GM21529 (cell line): ENCODE data around the gene LCTL.
"Not testable (repeated sequence)": the region's sequence is repeated elsewhere in the genome, so short reads cannot be mapped to it uniquely, and the experiment has no call there.

Experiments
- ATAC-seq: cut with Tn5 transposase; IDR thresholded peaks from one replicate; pipeline ENCODE4 v1.9.1; 2021; ENCODE audit not compliant: unreplicated experiment

Gene LCTL

GRCh38 chr15:66503041-66503648 lies 62.7 kb downstream of the LCTL start:
- ATAC-seq, result not testable (repeated sequence)

DNA sequence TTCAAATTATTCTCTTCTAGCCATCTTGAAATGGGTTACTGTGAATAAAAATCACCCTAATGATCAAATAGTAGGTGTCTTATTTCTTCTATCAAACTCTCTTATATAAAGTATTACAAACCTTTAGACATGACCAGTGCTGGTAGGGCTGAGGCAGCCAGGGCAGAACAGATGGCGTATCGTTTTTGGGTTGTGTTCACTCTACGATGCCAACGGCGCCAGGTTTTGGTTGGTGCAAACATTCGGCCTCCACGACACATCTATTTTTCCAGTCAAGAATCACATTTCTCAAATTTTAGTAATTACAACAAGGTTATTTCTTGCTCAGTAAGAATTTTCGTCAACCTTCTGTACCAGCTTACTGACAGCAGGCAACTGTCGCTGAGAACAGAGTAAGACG lies 63.3 kb downstream of the LCTL start:
- no peak for ATAC-seq

GRCh38 chr15:66500346-66500745 lies 65.5 kb downstream of the LCTL start:
- ATAC-seq, result not testable (repeated sequence)

DNA sequence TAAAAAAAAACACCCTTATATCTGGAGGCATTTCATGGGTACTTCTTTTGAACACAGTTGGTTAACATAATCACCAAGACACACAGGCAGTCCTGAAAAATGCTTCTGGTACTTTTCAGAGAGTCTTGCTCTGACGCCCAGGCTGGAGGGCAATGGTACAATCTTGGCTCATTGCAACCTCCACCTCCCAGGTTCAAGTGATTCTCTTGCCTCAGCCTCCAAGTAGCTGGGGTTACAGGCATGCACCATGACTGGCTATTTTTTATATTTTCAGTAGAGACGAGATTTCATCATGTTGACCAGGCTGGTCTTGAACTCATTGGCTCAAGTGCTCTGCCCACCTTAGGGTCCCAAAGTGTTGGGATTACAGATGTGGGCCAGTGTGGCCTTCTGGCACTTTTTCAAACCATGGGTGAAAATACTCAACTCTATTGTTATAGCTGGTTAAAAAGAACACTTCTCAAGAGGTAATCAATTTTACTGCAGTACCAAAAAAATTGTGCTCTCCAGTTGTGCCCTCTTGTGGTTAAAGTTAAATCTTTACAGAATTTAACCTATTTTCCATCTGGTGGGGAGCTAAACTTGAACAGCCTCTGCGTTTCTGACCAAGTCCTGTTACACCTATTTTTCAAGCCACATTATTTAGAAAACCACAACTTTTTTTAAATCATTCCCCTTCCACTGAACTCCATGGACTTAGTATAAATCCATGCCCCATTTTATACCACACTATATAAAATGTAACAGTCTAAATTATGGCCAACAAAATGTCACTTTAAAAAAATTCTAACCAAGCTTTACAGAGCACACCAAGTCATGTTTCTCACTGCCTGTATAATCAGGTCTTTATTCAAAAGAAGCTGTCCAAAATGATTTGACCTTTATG lies 67.1 kb downstream of the LCTL start:
- no peak for ATAC-seq
